ENCODE measurements around the gene SORBS1.

- TF ChIP-seq CTCF (IDR thresholded peaks at IDR 0.05; ENCODE audit: insufficient read depth, low read length) = no peak
- no peak for TF ChIP-seq POLR2AphosphoS5 (IDR thresholded peaks at IDR 0.05; ENCODE audit: low read depth)
- no peak for TF ChIP-seq REST (IDR thresholded peaks at IDR 0.05; ENCODE audit: insufficient replicate concordance, low read depth)
- no peak for TF ChIP-seq SPI1 (IDR thresholded peaks at IDR 0.05; ENCODE audit: borderline replicate concordance, low read depth)
These were observed 61.6 kb downstream of the SORBS1 start for GRCh38 chr10:95499482-95499989.
